GM18526 (cell line): ENCODE measurements around the gene LVRN.

Experiments
- POLR2A ChIP-seq: IDR thresholded peaks from 3 replicates; pipeline ENCODE4 v1.6.1; 2011; ENCODE audit not compliant: insufficient read length; ENCODE audit errors: extremely low read depth

The LVRN gene

DNA sequence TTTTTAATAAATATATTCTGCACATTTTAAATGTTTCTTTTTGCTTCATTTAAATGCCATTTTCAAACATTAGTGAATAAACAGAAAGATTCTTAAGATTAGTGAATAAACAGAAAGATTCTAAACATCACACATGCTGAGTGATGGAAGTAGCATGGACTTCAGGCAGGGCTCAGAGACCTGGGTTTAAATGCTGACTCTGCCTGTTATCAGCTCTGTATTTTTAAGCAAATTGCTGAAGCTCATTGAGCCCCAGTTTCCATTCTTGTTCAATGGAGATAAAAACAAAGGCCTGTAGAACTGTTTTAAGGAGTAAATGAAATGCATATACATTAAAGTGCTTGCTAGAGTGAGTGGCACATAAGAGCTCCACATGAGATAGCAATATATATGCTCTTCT lies 8.1 kb upstream of the LVRN start:
- no peak for TF ChIP-seq POLR2A

DNA sequence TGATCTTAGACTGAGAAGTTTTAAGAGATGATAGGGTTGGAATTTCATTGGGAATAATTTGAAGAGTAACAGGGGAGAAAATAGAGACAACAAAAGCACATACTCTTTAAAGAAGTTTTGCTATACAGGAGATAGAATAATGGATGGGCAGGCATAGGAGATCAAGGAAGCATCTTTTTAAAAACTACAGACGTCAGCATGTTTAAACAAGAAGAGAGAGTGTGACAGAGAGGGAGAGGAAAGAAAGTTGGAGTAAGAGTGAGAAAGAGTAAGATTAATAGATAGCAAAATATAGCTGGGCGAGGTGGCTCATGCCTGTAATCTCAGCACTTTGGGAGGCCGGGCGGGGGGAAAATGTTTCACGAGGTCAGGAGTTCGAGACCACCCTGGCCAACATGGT lies 5.3 kb upstream of the LVRN start:
- TF ChIP-seq POLR2A = no peak

DNA sequence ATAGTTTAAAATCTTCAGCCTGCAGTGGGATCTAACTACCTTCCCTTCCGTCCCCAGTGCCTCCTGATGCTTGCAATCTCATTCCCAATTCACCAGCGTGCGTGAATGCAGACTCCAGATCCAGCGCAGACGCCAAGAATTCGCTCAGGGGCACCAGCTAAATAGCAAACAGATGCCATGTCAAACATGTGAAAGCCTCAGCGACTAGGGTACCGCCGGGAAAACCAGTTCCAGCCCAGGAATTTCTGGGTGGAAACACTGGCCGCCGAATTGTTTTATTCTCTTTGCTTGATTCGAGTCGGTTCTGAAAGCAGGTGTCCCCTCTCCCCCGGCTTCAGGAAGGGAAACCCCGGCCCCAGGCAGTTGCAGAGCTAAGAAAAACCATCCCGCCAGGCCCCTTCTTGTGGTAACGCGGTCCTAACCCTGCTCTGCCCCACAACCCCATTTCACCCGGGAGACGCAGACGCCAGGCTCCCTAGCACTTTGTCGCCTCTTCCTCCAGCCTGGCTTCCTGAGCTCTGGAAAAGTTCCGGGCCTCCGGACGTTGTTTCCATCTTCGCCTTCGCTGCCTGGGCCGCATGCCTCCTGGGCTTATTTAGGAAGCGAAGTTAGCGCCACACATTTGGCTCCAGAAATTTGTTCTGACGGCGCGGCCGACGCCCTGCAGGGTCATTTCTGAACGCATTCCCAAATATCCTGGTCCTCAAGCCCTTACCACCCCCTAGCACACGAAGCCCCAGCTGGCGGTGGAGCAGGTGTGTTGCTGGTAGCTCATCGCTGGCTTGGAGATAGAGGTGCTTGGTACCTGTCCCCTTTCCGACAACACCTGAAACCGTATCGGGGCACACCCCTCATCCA lies 665 bp upstream of the LVRN start:
- TF ChIP-seq POLR2A = no peak

DNA sequence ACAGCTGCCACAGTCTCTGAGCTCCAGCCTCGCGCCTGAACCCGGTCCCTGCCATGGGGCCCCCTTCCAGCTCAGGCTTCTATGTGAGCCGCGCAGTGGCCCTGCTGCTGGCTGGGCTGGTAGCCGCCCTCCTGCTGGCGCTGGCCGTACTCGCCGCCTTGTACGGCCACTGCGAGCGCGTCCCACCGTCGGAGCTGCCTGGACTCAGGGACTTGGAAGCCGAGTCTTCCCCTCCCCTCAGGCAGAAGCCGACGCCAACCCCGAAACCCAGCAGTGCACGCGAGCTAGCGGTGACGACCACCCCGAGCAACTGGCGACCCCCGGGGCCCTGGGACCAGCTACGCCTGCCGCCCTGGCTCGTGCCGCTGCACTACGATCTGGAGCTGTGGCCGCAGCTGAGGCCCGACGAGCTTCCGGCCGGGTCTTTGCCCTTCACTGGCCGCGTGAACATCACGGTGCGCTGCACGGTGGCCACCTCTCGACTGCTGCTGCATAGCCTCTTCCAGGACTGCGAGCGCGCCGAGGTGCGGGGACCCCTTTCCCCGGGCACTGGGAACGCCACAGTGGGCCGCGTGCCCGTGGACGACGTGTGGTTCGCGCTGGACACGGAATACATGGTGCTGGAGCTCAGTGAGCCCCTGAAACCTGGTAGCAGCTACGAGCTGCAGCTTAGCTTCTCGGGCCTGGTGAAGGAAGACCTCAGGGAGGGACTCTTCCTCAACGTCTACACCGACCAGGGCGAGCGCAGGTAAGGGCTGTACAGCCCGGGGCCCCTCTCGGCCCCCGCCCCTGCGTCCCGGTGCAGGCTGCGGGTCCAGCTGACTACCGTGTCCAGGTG lies 509 bp downstream of the LVRN start:
- TF ChIP-seq POLR2A = no peak

DNA sequence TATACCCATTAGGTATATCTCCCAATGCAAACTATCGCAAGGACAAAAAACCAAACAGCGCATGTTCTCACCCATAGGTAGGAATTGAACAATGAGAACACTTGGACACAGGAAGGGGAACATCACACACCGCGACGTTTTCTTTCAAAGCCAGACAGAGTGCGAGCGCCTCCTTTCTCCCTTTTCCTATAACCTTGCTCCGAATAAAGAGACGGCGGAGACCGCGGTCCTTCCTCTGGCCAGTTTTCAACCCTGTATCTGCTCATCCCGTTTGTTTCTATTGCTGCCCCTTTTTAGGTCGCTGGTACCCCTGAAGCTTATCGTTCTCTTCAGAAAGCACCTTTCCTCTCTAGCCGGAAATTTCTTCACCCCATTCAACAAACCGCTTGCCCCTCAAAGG lies 1.3 kb downstream of the LVRN start:
- TF ChIP-seq POLR2A = no peak

DNA sequence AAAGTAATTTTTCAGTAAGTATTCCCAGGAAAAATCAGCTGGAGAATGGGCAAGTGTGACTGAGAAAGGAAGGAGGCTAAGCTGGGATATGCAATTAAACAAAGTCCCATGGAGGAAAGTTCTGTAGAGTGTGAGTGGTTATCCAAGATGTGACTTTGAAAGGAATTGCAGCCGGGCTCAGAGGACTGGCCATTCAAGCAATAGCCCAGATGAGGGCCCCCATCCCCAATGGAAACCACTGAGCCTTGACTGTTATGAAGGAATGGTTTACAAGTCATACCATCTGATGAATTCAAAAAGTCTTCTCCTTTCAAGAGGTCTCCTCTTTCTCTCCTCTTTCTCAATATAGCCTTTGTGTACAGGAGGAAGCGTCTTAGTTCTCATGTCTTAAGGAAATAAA lies 6.5 kb downstream of the LVRN start:
- TF ChIP-seq POLR2A = no peak

DNA sequence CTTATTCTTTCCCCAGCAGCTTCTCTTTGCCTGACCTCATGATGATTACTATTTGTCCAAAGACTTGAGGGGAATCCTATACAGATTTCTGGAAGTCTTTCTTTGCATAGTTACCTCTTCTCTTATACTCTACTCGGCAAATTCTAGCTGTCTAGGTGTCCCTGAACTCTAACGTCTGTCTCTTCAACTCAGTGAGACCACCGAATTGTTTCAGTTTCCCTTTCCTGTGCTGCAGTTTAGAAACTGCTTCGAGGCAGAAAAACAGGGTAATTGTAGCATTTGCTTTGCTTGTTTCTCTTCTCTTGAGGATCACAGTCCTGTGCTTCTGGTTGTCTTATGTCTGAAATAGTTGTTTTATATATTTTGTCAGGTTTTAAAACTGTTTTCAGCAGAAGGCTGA lies 14.8 kb downstream of the LVRN start:
- TF ChIP-seq POLR2A = no peak

DNA sequence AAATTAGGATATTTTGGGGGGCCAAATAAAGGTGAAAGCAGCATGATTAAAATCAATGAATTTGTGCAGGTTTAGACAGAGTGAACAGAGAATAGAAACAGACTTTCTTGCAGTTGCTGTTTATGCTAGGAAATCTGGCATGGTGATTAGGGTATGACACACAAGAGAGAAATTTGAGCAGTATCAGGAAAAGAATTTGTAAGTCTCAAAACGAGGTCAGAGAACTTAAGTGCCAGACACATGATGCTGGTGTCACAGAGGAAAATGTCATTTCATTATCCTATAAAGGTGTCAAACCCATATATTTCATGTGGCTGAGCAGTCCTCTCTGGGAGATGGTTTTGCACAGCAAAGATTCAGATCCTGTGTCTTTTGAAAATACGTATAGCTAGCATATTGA lies 15.7 kb downstream of the LVRN start:
- no peak for TF ChIP-seq POLR2A

DNA sequence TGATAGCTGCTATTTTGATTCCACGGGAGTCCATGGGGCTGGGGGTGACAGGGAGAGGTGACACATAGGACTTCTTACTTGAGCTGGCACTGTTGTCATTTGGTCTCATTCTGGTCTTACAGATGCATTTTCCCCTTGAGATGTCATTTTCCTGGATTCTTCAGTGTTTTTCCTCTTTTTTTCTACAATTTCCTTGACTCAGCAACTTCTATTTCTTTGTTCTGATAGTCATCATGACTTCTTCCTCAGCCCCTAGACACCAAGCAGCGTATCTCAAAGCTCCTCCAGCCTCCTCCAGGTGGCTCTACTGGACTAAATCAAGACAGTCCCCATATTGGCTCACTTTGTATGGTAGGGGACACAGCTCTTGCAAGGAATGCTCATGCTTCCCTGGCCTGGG lies 16.5 kb downstream of the LVRN start:
- no peak for TF ChIP-seq POLR2A

DNA sequence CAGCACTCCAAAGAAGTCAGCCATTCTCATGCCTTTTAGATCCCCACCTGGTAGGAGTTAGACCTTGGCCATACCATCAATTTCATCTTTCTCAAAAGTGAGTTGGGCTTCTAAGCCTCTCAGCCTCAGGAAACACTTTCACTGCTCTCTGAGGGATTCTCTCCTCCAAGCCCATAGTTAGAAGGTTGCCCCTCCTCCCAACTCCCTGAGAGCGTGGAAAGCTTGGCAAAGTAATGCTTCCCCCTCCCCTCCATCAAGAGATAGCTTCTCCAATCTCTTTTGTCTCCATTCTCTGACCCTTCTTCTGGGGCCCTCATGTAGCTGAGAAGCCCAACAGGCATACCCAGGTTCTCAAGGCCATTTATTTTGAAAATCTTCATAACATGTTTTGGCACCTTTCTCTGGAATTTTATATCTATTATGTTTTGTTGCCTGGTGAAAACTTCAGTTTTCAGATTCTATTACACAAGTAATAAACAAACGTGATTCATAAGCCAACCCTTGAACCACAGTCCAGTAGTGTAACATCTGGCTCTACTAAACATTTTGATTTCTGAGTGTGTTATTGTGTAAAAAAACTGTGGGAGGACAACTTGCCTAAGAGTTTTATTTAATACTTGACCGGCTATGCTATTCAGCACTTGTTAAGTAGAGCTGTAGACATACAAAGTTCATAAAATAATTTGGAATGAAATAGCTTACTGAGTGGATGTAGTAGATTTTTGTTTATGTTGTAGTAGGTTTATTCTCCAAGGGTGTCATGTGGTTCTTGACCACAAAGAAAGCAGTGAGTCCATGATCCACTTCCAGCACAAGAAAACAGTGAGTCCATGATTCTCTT lies 17.1 kb downstream of the LVRN start:
- TF ChIP-seq POLR2A = no peak

DNA sequence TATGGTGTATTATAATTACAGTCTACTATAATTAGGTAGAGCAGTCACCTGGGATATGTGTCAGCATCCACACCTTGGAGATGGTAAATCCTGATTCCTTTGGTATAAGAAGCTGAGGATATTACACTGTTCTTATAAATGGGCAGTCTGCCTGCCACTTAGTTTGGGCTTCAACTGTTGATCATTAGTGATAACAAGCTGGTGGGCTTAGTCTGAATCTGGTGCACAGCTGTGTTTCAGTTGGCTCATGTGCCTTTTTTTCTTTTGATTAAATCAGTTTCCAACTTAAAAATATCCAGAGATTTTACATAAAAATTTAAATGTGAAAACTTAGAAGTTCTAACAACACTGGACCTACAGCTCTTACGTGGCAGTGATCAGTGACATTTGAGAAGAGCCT lies 21.2 kb downstream of the LVRN start:
- no peak for TF ChIP-seq POLR2A

DNA sequence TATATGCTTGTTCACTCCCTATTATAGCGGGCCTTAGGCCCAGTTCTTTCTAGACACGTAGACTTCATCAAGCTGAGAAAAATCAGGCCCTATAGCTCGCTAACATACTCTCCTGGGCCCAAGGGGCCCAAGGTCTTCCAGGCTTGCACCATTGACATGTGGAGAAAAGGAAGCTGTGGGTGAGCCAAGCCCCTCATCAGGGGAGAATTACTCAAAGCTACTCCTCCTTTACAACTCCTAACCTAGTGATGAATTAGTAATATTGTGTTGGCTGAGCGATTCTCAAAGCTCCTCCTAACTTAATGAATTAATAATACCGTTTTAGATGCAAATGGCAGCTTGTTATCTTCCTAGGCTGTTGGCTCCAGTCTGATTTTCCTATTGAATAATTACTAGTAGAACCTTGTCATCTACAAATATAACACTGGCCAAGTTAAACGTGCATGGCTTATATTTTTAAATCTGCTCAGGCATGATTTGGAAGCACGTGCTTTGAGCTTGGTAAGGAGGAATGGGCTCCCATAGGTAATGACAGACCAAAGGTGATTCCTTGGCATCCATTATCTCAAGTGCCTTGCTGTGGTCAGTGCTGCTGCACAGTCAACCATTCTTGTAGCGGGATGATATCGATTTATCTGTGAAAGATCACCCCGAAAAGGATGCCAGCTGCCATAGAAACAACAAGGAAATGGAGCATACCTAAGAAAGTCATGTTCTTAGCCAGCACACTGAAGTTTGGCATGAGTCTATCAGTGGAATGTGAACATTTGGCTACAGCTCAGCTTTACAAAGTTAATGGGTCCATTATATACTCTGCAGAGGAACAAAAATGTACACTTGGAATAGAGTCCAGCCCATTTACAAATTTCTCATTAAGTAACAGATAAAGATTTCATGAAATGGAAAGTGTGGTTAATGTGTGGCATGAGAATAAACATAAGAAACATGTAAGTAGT lies 23.8 kb downstream of the LVRN start:
- TF ChIP-seq POLR2A = no peak

DNA sequence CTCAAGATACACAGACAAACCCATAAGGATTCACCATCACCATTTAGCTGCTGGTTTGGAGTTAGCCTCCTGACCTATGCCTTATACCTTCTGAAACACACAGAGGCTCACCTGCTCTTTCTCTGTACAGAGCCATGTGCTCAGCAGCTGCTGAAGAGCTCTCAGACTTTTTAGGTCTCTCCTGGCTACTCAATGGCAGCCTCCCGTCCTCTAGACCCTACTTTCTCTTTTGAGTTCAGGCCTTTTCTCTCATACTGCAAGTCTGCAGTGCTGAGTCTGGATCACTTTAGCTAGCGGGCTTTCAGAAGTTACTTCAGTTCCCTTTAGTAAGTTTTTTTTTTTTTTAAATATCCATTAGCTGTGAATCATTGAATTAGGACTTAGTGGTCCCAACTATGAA lies 25.7 kb downstream of the LVRN start:
- TF ChIP-seq POLR2A = no peak

DNA sequence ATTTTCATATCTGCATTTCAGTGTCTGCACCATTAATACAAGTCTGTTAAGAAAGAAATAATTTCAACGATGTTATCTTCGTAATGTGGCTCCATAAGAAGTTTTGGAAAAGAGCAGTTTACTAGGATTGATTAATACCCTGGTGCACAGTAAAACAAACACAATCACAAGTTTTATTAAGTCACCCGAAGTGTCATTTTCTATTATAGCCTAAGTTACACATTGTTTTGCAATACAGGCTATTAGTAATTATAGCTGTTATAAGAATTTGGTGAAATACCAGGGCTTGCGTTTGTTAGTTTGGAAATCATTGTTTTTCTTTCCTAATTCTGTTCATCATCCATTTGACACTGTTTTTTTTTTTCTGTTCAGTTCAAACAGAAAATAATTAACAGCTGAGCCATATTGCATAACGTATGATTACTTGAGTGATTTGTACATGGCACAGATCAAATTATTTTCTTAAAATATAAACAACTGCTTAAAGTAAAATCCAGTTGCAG lies 30.6 kb downstream of the LVRN start:
- TF ChIP-seq POLR2A = no peak
